Measurements from ENCODE around the gene SCN9A. TPM values are rescaled to one million over a fixed set of nuclear protein-coding genes. Genes with fewer than 3 reads are reported as not detected.
"Not testable (repeated sequence)": the region's sequence is repeated elsewhere in the genome, so short reads cannot be mapped to it uniquely, and the experiment has no call there.

The SCN9A gene
- total RNA-seq, 1 donor from 2014 or later: 13.3 TPM

DNA sequence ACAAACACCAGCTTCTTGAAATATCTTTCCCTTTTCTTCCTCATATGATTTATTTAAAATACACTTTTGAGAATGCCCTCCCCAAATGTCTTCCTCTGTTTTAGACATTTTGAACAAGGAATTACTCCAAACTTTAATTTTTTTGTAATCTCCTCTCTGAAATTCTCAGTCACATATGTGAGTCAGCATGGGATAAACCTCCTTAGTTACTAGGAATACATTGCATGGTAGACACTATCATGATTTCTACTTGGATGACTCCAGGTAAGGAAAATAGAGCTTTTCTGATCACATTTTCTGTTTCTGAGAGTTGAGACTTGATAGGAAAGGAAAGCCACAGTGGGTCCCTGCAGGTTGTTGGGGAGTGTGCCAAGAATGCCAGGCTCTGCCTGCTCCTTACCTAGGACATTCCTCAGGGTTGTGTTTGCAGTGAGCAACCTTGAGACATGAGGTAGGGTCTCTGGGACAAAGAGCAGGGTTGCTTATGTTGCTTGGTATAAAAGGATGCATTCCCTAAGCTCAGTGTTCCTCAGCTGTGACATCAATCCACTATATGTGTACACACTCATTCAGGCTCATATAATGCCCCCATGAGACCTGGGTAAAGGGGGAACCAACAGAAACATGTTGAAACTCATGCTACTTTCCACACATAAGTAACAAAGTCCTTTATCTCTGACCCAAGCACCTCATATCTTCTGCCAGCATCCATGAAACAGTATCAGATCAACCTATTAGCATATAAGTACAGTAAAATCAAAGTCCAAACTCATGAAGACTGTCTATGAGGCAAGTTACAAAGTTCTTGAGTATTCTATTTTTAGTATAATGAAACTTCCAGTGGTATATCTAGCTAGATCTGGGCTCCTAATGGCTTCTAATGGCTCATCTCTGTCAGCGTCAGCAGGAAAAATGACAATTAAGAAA lies 135.1 kb downstream of the SCN9A start:
- no peak for DNase-seq

DNA sequence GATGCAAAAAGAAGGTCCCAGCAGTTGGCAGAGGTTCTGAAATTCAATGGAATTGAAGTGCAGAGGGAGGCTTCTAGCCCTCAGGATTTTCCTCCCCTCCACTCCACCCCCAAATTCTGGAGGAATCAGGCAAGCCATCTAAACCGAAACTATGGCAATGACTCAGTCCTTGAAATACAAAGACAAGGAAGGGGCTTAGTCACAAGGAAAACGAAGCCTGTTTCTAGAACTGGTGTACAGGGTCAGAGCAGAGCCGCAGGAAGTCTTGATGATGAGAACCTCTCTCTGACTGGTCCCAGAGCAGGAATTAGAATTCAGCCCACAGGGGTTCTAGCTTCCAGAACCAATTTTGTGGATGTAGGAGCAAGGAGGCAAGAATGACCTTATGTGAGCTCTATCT lies 136.2 kb downstream of the SCN9A start:
- DNase-seq: no peak

DNA sequence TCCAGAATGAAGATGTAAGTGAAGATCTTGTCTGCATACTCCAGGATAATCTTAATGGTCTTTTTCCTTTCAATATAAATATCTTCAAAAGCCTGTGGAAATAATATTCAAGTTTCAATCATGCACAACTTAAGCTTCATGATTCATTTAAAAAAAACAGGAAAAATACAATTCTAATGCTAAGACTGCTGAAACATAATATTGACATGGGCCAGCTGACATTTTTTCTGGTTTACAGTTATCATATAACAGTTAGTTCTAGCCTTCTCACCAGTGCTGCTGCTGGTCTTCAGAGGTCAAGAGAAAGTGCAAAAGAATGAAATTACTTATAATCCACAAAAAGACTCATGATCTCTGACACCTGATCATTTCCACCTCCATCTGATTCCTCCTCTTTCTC lies 137.6 kb downstream of the SCN9A start:
- DNase-seq: no peak

DNA sequence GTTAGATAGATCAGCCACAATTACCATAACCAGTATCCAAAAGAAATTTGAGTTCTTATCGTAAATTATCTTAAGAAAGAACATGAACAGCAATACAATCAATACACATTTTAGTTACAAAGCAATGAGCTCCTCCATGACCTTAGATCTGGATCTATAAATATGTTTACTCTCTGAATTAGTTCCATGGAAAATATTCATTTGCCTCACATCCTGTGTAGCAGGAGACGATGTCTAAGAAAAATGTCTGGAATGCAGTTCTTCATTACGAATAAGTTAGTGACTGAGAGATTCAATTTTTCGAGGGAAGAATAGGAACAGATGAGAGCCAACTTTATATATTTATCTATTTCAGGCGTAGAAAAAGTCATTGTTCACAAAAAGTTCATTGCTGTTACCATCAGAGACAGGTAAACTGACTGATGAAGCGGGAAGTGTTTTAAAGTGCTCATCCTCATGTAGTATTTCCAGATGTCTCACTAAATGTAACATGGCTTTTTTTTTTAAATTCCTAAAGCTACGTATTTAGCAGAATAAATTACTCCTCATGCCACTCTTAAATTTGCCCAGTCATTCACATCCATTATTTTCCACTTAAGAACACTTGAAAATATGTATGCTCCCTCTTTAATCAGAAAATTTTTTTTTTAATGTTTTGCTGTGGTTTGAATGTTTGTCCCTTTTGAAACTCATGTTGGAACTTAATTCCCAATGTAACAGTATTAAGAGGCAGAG lies 141.5 kb downstream of the SCN9A start:
- peak; percentile 7 for DNase-seq

DNA sequence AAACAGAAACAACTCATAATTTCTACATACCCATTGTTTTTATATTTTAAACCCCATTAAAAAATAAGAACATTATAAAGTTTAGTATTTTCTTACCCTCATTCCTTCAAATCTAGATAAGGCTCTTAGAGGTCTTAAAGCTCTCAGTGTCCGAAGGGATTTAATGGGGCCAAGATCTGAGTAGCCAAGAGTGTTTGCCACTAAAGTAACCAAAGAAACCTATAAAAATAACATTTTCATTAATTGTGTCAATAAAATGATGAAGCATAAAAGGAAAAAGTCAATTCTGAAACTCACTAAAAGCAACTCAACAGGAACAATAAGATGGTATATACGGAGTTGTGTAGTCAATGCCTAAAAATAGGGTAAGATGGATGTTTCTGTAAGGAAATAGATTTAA lies 142.5 kb downstream of the SCN9A start:
- DNase-seq: no peak

DNA sequence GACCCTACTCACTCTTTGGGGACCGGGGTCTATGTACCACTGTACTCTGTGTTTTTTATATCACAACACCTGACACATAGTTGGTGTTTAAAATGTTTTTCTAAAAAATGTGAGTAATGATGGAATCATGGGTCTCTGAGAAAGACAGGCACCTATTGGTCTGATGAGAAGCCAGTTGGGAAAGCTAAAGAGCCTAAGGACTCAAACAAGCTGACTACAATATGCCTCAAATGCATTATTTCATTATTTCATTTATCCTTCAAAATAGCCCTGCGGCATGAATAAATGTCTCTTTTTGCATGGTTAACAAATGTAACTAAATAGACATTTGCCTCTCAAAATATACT lies 145.0 kb downstream of the SCN9A start:
- no peak for DNase-seq

DNA sequence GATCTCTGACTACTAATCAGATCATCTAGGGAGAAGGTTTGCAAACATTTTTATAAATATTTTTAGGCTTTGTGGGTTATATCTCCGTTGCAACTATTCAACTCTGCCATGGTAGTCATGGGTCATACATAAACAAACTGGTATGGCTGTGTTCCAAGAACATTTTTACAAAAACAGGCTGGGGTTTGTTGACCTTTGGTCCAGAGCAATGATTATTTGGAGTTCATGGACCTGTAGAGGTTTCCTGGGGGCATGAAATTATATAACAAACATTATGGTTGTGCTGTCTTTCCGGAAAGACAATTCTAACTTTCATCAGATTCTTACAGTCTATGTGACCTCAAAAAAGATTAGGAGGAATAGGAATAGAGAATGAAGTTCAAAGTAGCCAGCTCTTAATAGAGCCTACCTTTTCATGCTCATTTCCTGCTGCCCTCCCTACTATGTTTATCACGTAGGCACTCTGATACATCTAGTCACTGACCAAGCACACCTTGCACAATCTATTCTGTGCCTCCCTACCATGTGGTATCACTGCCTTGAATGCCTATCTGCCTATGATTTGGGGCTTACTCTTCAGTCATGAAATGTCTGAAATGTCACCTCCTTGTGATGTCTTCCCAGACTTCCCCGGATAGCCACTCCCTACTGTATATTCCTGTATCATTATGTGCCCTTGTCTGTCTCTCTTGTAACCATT lies 145.6 kb downstream of the SCN9A start:
- DNase-seq: no peak

DNA sequence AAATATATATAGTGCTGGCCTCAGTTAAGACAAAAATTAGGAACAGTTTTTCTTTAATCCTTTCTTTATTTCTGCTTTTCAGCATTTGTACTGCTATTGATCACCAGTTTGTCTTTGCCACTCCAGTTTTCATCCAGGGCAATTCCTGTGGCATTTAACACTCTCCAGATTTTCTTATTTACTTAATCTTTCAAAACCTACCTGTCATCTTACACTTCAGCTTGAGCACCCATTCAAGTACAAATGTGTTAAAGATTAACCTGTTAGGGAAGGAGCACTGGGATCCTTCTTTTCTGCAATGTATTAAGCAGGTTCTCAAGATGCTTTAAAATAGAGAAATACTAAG lies 146.1 kb downstream of the SCN9A start:
- DNase-seq: no peak

DNA sequence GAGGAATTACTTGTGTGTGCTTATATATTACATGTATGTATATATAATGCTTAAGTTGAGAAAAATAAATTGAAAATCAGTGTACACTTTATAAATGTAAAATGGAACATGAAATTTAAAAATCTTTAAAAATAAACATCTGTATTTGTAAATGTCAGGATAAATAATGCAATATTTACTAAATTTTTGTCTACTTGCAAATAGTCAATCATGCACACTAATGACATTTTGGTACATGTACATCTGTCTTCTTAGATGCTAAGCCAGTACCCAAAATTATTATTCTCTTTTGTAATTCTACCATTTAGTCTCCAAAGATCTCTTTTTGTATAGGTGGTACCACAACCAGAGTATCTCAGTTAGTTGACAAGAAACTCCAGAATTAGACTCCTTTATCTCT lies 151.5 kb downstream of the SCN9A start:
- no peak for DNase-seq

DNA sequence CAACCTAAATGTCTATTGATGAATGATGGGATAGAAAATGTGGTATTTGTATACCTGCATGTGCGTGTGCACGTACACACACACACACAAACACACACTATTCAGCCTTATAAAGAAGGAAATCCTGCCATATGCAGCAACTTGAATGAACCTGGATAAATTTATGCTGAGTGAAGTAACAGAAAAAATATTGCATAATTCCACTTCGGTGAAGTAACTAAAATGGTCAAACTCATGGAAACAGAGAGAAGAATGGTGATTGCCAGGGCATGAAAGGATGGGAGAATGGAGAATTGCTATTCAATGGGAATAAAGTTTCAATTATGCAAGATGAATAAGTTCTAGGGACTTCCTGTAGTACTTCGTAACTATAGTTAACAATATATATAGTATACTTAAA lies 152.4 kb downstream of the SCN9A start:
- no peak for DNase-seq

DNA sequence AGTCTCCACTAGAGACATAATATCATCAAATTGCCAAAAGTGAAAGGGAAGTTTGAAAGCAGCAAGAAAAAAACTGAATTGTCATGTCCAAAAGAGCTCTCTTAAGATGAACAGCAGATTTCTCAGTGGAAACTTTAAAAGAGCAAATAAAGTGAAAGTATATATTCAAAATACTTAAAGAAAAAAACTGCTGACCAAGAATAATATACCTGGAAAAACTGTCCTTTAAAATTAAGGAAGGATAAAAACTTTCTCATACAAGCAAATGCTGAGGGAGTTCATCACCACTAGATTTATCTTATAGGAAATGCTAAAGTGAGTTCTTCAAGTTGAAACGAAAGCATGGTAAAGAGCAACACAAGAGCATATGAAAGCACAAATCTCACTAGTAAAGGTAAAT lies 164.7 kb downstream of the SCN9A start:
- no peak for DNase-seq

DNA sequence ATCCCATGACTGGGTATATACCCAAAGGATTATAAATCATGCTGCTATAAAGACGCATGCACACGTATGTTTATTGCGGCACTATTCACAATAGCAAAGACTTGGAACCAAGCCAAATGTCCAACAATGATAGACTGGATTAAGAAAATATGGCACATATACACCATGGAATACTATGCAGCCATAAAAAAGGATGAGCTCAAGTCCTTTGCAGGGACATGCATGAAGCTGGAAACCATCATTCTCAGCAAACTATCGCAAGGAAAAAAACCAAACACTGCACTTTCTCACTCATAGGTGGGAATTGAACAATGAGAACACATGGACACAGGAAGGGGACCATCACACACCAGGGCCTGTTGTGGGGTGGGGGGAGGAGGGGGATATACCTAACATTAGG lies 165.8 kb downstream of the SCN9A start:
- not testable (repeated sequence) for DNase-seq

DNA sequence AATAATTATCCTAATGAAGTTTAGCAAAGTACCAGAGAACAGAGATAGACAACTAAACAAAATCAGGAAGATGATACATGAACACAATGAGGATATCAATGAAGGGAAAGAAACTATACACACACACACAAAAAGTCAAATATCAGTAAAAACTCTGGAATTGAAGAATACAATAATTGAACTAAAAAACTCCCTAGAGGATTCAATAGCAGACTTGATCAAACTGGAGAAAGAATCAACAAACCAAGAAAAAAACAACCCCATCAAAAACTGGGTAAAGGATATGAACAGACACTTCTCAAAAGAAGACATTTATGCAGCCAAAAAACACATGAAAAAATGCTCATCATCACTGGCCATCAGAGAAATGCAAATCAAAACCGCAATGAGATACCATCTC lies 166.4 kb downstream of the SCN9A start:
- not testable (repeated sequence) for DNase-seq

DNA sequence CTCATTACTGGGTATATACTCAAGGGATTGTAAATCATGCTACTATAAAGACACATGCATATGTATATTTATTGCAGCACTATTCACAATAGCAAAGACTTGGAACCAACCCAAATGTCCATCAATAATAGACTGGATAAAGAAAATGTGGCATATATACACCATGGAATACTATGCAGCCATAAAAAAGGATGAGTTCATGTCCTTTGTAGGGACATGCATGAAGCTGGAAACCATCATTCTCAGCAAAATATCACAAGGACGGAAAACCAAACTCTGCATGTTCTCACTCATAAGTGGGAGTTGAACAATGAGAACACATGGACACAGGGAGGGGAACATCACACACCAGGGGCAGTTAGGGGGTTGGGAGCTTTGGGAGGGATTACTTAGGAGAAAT lies 169.6 kb downstream of the SCN9A start:
- not testable (repeated sequence) for DNase-seq

DNA sequence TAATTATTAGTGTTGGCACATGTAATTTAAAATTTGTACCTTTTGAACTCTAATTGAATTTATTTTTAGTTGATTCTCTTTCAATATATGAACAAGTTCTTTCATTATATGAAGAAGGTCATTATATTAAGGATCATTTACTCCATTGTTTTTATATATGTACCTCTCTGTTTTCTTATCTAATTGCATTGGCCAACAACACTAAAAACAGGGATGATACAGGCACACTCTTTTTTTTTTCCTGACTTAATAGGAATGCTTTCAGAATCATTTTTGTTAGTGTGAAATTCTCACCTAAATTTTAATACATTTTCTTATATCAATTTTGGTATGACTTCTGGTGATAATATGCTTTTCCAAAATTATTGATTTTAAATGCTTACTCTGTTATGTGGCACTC lies 173.0 kb downstream of the SCN9A start:
- no peak for DNase-seq

DNA sequence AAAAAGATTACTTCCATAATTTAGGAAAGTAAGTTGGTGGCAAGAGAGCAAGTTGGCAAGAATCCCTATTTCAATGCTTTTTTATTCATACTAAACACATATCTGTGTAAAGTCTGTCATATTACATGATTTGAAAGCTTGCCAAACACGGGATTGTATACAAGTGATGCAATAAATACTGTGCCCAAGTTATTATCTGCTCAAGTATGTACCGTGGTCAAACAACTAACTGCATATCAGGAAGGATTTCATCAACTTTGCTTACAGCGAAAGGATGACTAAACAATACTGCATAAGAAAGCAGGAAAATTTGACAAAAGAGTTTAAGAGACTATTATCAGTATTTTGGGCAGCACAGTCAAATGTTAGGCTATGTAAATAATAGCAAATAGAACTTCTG lies 178.3 kb downstream of the SCN9A start:
- DNase-seq: no peak

DNA sequence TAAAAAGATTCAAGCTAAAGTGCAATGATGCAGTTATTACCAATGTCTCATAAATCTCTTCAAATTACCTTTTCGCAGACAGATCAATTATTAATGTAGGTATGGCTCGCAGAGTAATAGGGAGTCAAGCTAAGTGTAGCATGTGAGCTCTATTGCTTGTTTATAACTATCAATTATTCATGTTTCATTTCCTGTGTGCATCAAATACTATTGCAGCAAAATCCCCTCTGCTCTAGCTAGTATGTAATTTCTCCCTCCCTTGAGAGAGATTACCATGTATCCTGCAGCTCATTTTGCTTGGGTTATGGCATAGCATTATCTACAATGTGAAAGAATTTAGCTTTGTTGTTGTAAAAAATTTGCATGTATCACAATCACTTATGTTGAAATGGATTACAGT lies 182.3 kb downstream of the SCN9A start:
- DNase-seq: no peak

DNA sequence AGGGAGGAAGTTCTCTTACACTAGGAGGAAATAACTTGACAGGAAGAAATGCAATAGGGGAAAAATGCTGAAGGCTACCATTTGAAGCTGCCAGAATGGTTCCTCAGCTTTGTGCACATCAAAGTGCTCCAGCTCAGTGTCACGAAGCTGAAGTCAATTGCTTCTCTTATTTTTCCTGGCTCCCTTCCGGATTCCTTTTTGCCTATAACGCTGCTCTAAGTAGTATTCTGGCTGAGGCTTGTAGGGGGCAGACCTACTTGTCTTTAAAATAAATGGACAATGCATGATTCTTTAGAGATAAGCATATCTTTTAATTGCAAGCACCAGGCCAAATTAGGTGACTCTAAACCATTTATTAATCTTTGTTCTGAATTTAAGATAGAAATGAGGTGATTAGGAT lies 187.7 kb downstream of the SCN9A start:
- DNase-seq: no peak

DNA sequence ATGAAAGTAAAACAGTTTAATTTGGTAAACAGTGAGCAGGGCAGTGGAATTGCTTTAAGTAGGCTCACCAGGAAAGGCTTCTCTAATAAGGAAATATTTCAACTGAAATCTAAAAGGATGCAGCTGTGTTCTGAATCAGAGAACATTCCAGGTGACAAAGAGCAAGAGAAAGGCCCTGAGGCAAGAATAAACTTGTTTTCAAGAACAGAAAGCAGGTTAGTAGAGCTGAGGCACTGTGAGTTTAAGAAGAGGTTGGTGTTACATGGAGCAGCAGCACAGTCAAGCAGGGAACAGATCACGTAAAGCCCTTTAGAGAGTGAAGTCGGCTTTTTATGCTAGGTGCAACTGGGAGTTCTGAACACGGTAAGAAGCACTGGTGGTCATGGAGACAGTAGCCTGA lies 191.0 kb downstream of the SCN9A start:
- DNase-seq: no peak

DNA sequence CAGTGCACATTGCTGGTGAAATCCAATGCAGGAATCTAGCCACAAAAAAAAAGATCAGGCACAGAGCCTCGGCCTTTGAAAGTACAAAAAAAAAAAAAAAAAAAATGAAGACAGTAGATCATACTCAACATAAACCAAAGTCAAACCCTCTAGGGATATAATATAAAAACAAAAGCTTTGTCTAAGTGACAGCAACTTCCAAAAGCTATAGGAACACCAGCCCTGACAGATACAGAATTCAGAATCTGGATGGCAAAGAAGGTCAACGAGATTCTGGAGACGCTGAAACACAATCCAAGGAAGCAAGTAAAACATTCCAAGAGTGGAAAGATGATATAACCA lies 194.0 kb downstream of the SCN9A start:
- no peak for DNase-seq

DNA sequence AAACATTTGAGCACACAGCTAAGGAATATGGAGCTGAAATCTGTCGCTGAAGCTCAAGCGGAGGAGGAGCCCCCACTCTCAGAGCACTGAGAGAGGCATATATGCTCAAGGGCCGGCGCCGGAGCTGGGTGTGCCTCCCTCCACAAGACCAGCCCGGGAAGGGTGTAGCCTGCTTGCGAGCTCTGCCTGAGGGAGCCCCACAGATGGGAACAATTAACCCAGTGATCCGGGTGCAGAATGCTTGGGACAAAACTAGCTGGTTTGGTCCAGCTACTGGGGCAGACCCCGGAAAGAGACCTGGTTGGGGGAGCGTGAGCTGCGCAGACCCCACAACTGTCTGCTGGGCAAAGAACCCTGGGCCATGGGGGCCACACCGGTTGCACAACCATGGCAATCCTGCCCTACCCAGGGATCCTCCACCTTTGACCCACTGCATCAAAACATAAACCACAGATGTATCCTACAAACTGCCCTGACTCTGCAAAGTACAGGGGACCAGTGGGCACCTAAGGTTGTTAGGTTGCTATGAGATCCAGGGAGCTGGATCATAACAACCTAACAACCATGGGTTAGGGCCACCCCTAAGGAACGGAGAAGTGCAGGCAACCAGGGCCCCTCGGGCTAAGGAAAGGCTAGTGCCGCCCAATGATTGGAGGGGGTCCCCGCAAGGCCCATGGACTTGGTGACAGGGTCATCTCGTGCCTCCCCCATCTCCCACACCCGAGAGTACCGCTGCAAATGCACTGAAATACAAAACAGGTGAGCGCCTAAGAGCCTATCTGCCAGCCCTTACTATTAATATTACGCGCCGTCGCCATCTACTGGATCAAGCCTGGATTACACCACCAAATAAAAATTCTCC lies 194.6 kb downstream of the SCN9A start:
- no peak for DNase-seq

DNA sequence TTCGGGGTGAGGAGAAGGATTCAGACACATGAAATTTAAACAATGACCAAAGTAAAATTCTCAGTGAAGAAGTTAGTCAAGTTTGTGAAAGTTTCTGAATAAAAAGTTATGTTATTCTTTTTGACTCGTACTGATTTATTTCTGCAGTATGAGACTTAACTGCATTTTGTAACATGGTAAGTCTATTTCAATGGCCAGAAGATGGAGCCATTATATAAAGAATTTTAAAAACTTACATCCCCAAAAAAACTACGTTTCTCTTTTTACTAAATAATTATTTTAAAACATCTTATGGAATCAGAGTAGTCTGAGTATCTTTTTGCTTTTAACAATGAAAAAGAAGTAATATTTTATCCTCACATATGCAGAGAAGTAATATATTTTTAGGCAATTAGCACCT lies 196.5 kb downstream of the SCN9A start:
- DNase-seq: no peak

DNA sequence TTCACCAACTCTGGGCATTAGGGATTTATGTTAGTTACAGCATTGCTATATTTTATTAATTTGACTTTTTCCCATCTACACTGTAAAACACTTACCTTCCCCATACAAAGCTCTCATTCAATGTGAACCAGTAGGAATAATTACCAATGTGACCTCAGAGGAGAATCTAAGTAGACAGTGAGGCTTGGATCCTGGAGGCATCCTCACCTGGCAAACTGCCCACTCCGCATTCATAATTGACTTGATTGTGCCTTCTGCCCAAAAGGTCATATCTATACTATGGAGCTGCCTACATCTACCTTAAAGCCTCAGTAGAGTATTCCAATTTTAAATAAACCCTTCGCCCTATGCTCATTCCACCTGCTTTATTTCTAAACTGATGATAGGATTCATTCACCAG lies 202.5 kb downstream of the SCN9A start:
- DNase-seq: no peak
